Activated CD4-positive, alpha-beta T cell treated with anti-CD3 and anti-CD28 coated beads, Interleukin-2, Interleukin-4, amounts not matched to agents 100 ng/mL and 50 ng/mL, durations not matched to agents 16 hours and 8 hours (primary cell): ENCODE data around the gene GLCCI1.
A peak's percentile ranks its signal among the peaks of the same experiment; 100 is the strongest.
"Not testable (repeated sequence)": the region's sequence is repeated elsewhere in the genome, so short reads cannot be mapped to it uniquely, and the experiment has no call there.

Source experiments
- DNase-seq: peaks from one replicate; pipeline ENCODE4 v3.0.0-alpha.2; 2020; ENCODE audit warnings: low spot score

Gene GLCCI1

GRCh38 chr7:8094164-8095140 lies 125.9 kb downstream of the GLCCI1 start:
- no peak for DNase-seq

DNA sequence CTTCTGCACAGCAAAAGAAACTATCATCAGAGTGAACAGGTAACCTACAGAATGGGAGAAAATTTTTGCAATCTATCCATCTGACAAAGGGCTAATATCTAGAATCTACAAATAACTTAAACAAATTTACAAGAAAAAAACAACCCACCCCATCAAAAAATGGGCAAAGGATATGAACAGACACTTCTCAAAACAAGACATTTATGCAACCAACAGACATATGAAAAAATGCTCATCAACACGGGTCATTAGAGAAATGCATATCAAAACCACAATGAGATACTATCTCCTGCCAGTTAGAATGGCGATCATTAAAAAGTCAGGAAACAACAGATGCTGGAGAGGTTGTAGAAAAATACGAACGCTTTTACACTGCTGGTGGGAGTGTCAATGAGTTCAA lies 132.7 kb downstream of the GLCCI1 start:
- not testable (repeated sequence) for DNase-seq

DNA sequence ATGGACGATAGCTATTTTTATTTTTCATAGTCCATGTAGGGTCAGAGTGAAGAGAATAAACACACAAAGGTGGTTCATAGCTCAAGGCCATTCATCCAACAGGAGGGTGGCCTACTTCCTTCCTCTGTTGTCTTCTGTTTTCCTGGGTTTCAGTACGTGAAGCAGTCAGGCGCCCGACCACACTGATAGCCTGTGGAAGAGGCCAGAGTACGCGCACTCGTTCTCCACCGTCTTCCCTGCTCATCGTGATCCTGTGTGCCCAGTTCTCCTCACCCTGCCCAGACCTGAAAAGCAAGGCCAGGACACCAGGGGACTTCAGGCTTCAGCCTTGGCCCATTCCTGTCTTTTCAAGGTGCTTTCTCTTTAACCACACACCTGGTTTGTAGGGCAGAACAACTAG lies 134.7 kb downstream of the GLCCI1 start:
- DNase-seq: no peak

GRCh38 chr7:8105449-8106095 lies 137.0 kb downstream of the GLCCI1 start:
- no peak for DNase-seq

GRCh38 chr7:8109196-8110022 lies 140.8 kb downstream of the GLCCI1 start:
- DNase-seq: no peak

- no peak for DNase-seq
Observed at GRCh38 chr7:8111282-8111960, 142.8 kb downstream of the GLCCI1 start.

- no peak for DNase-seq
Observed at GRCh38 chr7:8112685-8113084, 144.1 kb downstream of the GLCCI1 start.

GRCh38 chr7:8113184-8113583 lies 144.6 kb downstream of the GLCCI1 start:
- DNase-seq: no peak

DNA sequence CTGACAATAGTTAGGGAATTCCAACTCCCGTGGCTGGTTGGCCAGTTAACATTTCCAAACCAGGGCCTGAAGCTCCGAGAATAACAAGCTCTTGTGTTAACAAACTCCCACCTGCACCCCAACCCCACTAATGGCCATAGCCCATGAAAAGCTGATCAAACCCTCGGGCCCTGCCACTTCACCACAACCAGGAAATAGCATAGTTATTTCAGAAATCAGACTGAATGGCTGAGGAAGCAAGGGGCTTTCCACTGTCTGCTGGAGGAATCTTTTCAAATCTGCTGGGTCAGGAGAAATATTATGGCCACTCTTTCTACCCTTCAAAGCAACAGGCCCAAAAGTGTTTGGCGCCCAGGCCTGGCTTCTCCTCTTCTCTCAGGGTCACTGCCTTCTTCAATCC lies 145.6 kb downstream of the GLCCI1 start:
- peak; percentile 38 for DNase-seq

GRCh38 chr7:8115547-8116402 lies 147.2 kb downstream of the GLCCI1 start:
- no peak for DNase-seq

DNA sequence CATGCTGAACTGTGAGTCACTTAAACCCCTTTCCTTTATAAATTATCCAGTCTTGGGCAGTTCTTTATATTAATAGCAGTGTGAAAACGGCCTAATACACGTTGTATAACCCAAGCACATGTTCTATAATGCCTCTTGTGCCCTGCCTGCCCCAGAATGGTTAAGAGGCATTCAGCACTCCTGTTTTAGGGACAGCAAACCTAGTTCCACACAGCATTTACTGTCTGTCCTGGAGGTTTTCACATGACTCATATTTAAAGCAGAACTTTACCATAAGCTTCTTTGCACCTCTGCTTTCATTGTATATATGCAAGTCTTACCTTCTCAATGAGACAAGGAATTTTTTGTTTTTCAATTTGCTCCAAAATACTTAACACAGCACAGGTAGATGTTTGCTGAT lies 148.6 kb downstream of the GLCCI1 start:
- peak; percentile 20 for DNase-seq

- no peak for DNase-seq
Observed at GRCh38 chr7:8119262-8119661, 150.7 kb downstream of the GLCCI1 start.

DNA sequence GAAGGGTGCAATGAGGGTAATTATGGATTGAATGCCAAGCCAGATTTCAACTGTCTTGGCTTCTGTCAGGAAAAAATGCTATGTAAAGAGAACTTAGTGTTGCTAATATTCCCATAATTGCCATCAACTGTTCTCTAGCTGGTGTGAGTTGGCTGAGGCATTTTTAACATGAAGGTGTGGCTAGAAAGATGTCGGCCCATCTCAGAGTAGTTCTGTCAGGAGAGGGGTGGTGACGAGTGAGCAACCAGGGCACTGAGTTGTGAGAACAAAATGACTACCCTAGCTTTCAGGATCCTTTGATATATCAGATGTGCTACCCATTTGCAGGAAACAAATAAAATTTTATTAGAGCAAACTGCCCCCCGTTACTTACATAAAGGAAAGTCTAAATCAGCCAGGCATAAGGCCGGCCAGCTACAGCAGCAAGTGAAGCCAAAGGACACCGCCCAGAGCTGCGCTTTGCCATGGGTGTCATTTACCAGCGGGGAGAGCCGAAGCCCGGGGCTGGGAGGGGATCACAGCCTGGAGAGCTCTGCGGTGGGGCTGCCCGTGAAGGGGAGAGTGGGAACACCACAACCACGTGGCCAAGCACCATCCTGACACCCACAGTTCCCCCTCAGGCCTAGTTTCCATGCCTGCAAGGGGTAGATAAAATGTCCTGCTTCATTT lies 151.9 kb downstream of the GLCCI1 start:
- DNase-seq: no peak

DNA sequence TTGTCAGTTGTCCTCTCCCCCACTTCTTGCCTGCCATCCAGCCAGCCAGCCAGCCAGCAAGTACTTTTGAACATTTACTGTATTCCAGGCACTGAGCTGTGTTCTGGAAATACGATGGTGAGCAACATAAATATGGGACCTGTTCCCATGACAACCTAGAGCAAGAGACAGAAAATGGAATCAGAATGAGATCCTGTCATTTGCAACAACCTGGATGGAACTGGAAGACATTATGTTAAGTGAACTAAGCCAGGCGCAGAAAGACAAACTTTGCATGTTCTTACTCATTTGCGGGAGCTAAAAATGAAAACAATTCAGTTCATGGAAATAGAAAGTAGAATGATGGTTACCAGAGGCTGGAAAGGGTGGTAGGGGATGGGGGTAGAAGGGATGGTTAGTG lies 152.6 kb downstream of the GLCCI1 start:
- peak; percentile 20 for DNase-seq

GRCh38 chr7:8125680-8126444 lies 157.3 kb downstream of the GLCCI1 start:
- peak; percentile 92 for DNase-seq

- no peak for DNase-seq
Observed at GRCh38 chr7:8126601-8127167, 158.1 kb downstream of the GLCCI1 start.

DNA sequence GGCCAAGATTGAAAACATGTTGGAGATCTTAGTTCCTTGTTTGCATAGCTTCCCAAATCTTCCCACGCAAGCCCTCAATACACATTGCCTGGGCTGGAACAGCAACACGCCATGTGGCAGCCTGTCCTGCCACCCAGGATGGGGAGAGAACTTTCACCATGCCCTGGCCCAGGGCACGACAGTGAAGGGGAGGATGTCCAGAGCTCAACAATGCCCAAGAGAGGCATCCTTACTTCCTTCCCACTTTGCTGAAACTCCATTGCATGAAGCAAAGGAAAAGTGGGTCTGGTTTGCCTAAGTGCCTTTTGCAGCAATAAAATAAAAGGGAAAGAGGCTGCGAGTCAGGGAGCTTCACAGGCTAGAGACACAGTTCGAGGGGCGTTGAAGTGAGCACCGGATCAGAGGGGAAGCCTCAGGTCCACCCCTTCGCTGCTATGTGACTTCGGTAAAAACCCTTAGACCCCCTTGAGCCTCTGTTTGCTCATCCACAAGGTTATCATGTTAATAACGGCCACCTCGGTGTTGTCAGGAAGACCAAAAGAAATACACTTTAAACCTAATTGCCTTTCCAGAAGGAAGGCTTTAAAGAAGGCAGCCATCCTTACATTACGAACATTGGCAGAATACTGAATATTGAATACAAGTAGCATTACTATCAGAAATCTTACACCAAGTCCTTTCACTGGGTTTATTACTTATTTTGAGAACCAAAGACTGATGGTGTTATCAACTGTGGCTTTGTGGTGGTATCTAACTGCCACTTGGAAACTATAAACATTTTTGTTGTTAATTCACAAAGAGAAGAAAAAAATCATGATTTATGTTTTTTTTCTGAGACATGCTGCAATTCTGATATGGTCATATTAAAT lies 160.1 kb downstream of the GLCCI1 start:
- DNase-seq: peak; percentile 56

GRCh38 chr7:8129318-8129659 lies 160.7 kb downstream of the GLCCI1 start:
- DNase-seq: peak; percentile 52
